ENCODE results near the gene DDX39A.
A peak's percentile ranks its signal among the peaks of the same experiment; 100 is the strongest.
"Not testable (repeated sequence)": the region's sequence is repeated elsewhere in the genome, so short reads cannot be mapped to it uniquely, and the experiment has no call there.

DDX39A gene

GRCh38 chr19:14385492-14385891 is 33.6 kb downstream of the DDX39A start:
- DNase-seq (ENCODE audit: low read depth) = no peak

- peak; percentile 32 for DNase-seq (ENCODE audit: low read depth)
Measured at GRCh38 chr19:14383661-14384555, 35.2 kb downstream of the DDX39A start.

- peak; percentile 38 for DNase-seq (ENCODE audit: low read depth)
Measured at GRCh38 chr19:14381689-14382474, 37.3 kb downstream of the DDX39A start.

DNA sequence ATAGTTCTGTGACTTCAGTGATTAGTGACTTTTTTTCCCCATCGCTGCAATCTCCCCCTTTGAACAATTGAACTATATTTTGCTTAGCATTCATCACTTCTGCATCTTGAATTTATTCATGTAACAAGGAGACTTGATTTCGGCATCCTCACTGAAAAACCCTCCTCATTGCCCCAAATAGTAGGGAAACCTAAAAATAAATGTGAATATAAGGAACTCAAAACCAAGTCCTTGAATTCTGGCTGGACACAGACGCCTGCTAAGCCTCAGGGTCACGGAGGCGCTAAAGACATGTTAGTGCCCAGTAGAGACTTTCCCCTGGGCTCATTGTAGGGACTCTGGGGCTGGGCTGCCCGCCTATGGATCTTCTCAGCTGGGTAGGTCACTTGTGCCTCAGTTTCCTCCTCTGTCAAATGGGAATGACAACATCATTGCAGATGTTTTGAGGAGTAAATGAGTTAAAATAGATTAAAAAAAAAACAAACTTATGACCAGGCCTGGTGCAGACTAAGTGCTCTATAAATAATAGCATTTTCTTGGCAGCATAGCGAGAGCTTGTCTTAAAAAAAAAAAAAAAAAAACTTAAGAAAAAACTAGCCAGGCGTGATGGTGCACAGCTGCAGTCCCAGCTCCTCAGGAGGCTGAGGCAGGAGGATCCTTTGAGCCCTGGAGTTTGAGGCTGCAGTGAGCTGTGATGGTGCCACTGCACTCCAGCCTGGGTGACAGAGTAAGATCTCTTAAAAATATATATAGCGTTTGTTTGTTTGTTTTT is 39.7 kb downstream of the DDX39A start:
- no peak for DNase-seq (ENCODE audit: low read depth)

GRCh38 chr19:14378890-14379289 is 40.3 kb downstream of the DDX39A start:
- DNase-seq (ENCODE audit: low read depth) = no peak

- no peak for DNase-seq (ENCODE audit: low read depth)
Measured at GRCh38 chr19:14377883-14378328, 41.2 kb downstream of the DDX39A start.

- no peak for DNase-seq (ENCODE audit: low read depth)
Measured at GRCh38 chr19:14375582-14376291, 43.4 kb downstream of the DDX39A start.

- DNase-seq (ENCODE audit: low read depth) = no peak
Measured at GRCh38 chr19:14375055-14375581, 44.0 kb downstream of the DDX39A start.

DNA sequence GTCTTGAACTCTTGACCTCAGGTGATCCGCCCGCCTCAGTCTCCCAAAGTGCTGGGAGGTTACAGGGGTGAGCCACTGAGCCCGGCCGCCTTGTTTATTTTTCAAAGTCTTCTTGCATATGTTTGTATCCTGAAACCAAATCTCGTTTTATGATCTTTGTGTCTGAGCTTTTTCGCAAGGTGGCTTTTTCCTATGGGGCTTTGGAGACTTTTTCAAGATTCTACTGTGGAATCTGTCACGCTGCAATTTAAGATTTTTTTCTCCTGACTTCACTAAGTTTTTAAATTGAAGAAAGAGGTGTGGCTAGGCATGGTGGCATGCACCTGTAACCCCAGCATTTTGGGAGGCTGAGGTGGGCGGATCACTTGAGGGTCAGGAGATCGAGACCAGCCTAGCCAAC is 44.8 kb downstream of the DDX39A start:
- not testable (repeated sequence) for DNase-seq (ENCODE audit: low read depth)

- not testable (repeated sequence) for DNase-seq (ENCODE audit: low read depth)
Measured at GRCh38 chr19:14372384-14373077, 46.6 kb downstream of the DDX39A start.

DNA sequence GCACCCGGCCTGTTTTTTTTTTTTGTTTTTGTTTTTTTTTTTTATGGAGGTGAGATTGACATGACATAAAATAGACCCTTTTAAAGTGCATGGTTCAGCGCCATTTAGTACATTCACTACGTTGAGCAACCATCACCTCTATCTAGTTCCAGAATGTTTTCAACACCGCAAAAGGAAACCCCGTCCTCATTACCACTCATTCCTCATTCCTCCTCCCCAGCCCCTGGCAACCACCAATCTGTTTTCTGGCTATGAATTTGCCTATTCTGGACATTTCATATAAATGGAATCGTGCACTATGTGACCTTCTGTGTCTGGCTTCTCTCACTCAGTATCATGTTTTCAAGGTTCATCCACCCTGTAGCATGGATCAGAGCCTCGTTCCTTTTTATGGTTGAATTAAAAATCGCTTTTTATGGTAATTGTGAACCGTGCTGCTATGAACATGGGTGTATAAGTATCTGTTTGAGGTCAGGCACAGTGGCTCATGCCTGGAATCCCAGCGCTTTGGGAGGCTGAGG is 47.8 kb downstream of the DDX39A start:
- DNase-seq (ENCODE audit: low read depth) = no peak

- no peak for DNase-seq (ENCODE audit: low read depth)
Measured at GRCh38 chr19:14370940-14371280, 48.2 kb downstream of the DDX39A start.

DNA sequence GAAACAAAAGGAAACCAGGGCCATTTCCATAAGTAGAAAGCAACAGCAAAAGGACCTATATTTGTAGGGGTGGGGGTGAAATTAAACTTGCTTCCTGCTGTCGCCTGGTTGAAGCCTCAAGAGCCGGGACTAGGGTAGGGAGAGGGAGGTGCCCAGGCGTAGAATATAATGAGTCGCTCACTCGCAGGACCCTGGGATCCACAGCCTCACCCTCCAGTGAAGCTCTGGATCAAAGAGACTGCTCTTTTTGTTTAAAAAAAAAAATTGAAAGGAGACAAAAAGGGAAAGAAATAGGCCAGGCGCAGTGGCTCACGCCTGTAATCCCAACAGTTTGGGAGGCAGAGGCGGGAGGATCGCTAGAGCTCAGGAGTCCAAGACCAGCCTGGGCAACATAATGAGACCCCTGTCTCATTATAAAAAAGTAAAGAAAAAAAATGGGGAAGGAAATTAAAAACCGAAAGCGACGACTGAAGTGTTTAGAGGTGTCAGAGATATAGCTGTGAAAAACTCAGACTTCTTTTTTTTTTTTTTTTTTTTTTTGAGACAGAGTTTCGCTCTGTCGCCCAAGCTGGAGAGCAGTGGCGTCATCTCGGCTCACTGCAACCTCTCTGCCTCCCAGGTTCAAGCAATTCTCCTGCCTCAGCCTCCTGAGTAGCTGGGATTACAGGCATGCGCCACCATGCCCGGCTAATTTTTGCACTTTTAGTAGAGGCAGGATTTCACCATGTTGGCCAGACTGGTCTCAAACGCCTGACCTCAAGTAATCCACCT is 48.8 kb downstream of the DDX39A start:
- DNase-seq (ENCODE audit: low read depth) = no peak

DNA sequence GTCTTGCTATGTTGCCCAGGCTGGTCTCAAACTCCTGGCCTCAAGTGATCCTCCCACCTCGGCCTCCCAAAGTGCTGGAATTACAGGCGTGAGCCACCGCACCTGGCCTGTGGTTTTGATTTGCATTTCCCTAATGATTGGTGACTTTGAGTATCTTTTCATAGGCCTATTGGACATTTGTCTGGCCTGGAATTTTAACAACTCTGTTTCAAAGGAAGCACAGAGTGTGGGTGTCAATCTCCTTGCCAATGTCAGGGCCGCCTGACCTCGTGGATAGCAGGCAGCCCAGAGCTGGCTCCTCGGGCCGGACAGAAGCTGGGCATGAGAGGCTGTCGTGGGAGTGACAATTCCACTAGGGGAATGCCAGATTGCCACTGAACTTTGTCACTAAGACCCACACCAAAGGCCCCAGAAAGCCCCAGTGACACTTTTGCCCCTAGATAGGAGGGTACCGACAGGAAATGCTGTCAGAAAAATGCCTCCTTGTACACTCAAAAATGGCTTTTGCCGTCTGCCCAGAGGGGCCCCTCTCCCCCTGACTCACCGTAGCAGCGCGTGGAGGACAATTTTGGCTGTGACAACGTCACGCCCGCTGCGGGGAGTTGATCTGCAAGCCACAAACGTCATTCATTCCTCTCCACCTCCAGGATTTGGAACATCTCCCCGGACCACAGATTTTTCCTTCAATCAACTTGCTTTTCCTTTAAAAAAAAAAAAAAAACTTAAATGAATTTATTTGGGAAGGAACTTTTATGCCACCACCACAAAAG is 49.6 kb downstream of the DDX39A start:
- DNase-seq (ENCODE audit: low read depth) = no peak

GRCh38 chr19:14368011-14368513 is 51.1 kb downstream of the DDX39A start:
- DNase-seq (ENCODE audit: low read depth) = no peak

- DNase-seq (ENCODE audit: low read depth) = no peak
Measured at GRCh38 chr19:14367016-14367415, 52.1 kb downstream of the DDX39A start.

- DNase-seq (ENCODE audit: low read depth) = no peak
Measured at GRCh38 chr19:14366529-14366928, 52.6 kb downstream of the DDX39A start.

DNA sequence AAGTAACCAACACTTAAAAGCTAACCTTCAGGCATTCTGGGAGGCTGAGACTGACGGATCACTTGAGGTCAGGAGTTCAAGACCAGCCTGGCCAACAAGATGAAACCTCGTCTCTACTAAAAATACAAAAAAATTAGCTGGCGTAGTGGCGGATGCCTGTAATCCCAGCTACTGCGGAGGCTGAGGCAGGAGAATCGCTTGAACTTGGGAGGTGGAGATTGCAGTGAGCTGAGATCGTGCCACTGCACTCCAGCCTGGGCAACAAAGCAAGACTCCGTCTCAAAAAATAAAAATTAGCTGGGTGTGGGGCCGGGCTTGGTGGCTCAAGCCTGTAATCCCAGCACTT is 55.1 kb downstream of the DDX39A start:
- not testable (repeated sequence) for DNase-seq (ENCODE audit: low read depth)
